IgD-negative memory B cell (primary cell): Measurements from ENCODE around the gene NR1H3. TPM values are rescaled to one million over a fixed set of nuclear protein-coding genes. Genes with fewer than 3 reads are reported as not detected.
"Not testable (repeated sequence)": the region's sequence is repeated elsewhere in the genome, so short reads cannot be mapped to it uniquely, and the experiment has no call there.

Experiments used
- H3K27ac Mint-ChIP-seq, 3 donors: one replicate each; pipeline ENCODE4 v1.8.0; 2020 to 2022; ENCODE audit warnings: mild to moderate bottlenecking in 3 of 3, mixed read lengths in 3 of 3, moderate library complexity in 1 of 3
- H3K27me3 Mint-ChIP-seq: one replicate; pipeline ENCODE4 v1.8.0; 2021; ENCODE audit warnings: mixed read lengths
- H3K36me3 Mint-ChIP-seq: one replicate; pipeline ENCODE4 v1.8.0; 2020; ENCODE audit warnings: mild to moderate bottlenecking, mixed read lengths
- H3K4me1 Mint-ChIP-seq, 3 donors: one replicate each; pipeline ENCODE4 v1.8.0; 2020 to 2022; ENCODE audit warnings: mixed read lengths in 3 of 3, mild to moderate bottlenecking in 1 of 3
- H3K4me3 Mint-ChIP-seq, 4 donors: one replicate each; pipeline ENCODE4 v1.8.0; 2020 to 2022; ENCODE audit warnings: mild to moderate bottlenecking in 4 of 4, mixed read lengths in 4 of 4, moderate library complexity in 3 of 4
- H3K9me3 Mint-ChIP-seq, 3 donors: one replicate each; pipeline ENCODE4 v1.8.0; 2020 to 2021; ENCODE audit warnings: mixed read lengths in 3 of 3, mild to moderate bottlenecking in 1 of 3
- polyA plus RNA-seq: library from polyadenylated mRNA; unstranded; fragments of 300-500 nt; fragmentation: Illumina TruSeq; gene quantifications from one replicate; pipeline ENCODE4 v1.2.3, GENCODE V29; 2021

NR1H3 gene
- polyA plus RNA-seq, 1 donor from 2014 or later, result 9.4 TPM

GRCh38 chr11:47289856-47290255 lies 32.1 kb downstream of the NR1H3 start:
- peaks cover 3% of the 10 kb centered on the region for H3K36me3 Mint-ChIP-seq
- H3K4me3 Mint-ChIP-seq, result no peak overlapping the region

GRCh38 chr11:47295385-47295784 lies 37.6 kb downstream of the NR1H3 start:
- Mint-ChIP-seq H3K27me3 (no peaks in the 10 kb centered on the region), H3K27ac (peak overlapping the region in 1 of 3 donors; percentile 27), H3K36me3 (peaks cover 14% of the 10 kb centered on the region), H3K4me1 (no peaks in the 10 kb centered on the region), H3K4me3 (no peak overlapping the region), H3K9me3 (no peaks in the 10 kb centered on the region)

More at GRCh38 chr11:47289856-47290255, 32.1 kb downstream of the NR1H3 start:
- no peaks in the 10 kb centered on the region for H3K27me3 Mint-ChIP-seq
- no peaks in the 10 kb centered on the region for H3K9me3 Mint-ChIP-seq
- H3K4me1 Mint-ChIP-seq, result no peaks in the 10 kb centered on the region
- no peak overlapping the region for H3K27ac Mint-ChIP-seq

- Mint-ChIP-seq H3K4me1 (no peaks in the 10 kb centered on the region), H3K9me3 (no peaks in the 10 kb centered on the region), H3K36me3 (peaks cover 17% of the 10 kb centered on the region), H3K27ac (no peak overlapping the region), H3K27me3 (no peaks in the 10 kb centered on the region), H3K4me3 (no peak overlapping the region)
Observed at GRCh38 chr11:47296045-47296444, 38.2 kb downstream of the NR1H3 start.

GRCh38 chr11:47299078-47299477 lies 41.3 kb downstream of the NR1H3 start:
- H3K27me3 Mint-ChIP-seq, result no peaks in the 10 kb centered on the region
- H3K36me3 Mint-ChIP-seq, result peaks cover 25% of the 10 kb centered on the region
- peaks cover 0 to 2% (median 0%) of the 10 kb centered on the region in 3 donors for H3K4me1 Mint-ChIP-seq
- no peak overlapping the region for H3K27ac Mint-ChIP-seq
- H3K4me3 Mint-ChIP-seq, result no peak overlapping the region
- peaks cover 4 to 10% (median 8%) of the 10 kb centered on the region in 3 donors for H3K9me3 Mint-ChIP-seq

GRCh38 chr11:47302853-47303252 lies 45.1 kb downstream of the NR1H3 start:
- no peaks in the 10 kb centered on the region for H3K27me3 Mint-ChIP-seq
- no peak overlapping the region for H3K4me3 Mint-ChIP-seq
- peak overlapping the region in 1 of 3 donors; percentile 7 for H3K27ac Mint-ChIP-seq
- H3K4me1 Mint-ChIP-seq, result peaks cover 0 to 2% (median 0%) of the 10 kb centered on the region in 3 donors
- H3K36me3 Mint-ChIP-seq, result peaks cover 27% of the 10 kb centered on the region
- peaks cover 4 to 10% (median 10%) of the 10 kb centered on the region in 3 donors for H3K9me3 Mint-ChIP-seq

GRCh38 chr11:47305734-47306483 lies 48.1 kb downstream of the NR1H3 start:
- Mint-ChIP-seq H3K4me1 (peaks cover 0 to 2% (median 0%) of the 10 kb centered on the region in 3 donors), H3K4me3 (no peak overlapping the region), H3K27ac (no peak overlapping the region), H3K9me3 (peaks cover 4 to 10% (median 10%) of the 10 kb centered on the region in 3 donors), H3K27me3 (no peaks in the 10 kb centered on the region), H3K36me3 (peaks cover 17% of the 10 kb centered on the region)

- Mint-ChIP-seq H3K27ac (peak overlapping the region in 1 of 3 donors; percentile 27), H3K4me1 (peaks cover 0 to 2% (median 0%) of the 10 kb centered on the region in 3 donors), H3K27me3 (no peaks in the 10 kb centered on the region), H3K4me3 (no peak overlapping the region), H3K36me3 (peaks cover 17% of the 10 kb centered on the region), H3K9me3 (peaks cover 4 to 10% (median 10%) of the 10 kb centered on the region in 3 donors)
Observed at GRCh38 chr11:47306484-47306844, 48.7 kb downstream of the NR1H3 start.

- Mint-ChIP-seq H3K4me1 (no peaks in the 10 kb centered on the region), H3K4me3 (no peak overlapping the region), H3K9me3 (peaks cover 0 to 4% (median 0%) of the 10 kb centered on the region in 3 donors), H3K27me3 (no peaks in the 10 kb centered on the region), H3K27ac (no peak overlapping the region), H3K36me3 (peaks cover 8% of the 10 kb centered on the region)
Observed at GRCh38 chr11:47308050-47308823, 50.4 kb downstream of the NR1H3 start.

GRCh38 chr11:47314992-47315391 lies 57.2 kb downstream of the NR1H3 start:
- Mint-ChIP-seq H3K27me3 (no peaks in the 10 kb centered on the region), H3K36me3 (no peaks in the 10 kb centered on the region), H3K27ac (no peak overlapping the region), H3K4me1 (peaks cover 7 to 14% (median 11%) of the 10 kb centered on the region in 3 donors), H3K9me3 (no peaks in the 10 kb centered on the region), H3K4me3 (peak overlapping the region in 1 of 4 donors; percentile 3)

GRCh38 chr11:47316501-47316900 lies 58.7 kb downstream of the NR1H3 start:
- not testable (repeated sequence) for H3K4me3 Mint-ChIP-seq, H3K36me3 Mint-ChIP-seq, H3K27me3 Mint-ChIP-seq, H3K27ac Mint-ChIP-seq, H3K9me3 Mint-ChIP-seq
- H3K4me1 Mint-ChIP-seq, result peaks cover 7 to 14% (median 11%) of the 10 kb centered on the region in 3 donors

- Mint-ChIP-seq H3K9me3 (no peaks in the 10 kb centered on the region), H3K27me3 (no peaks in the 10 kb centered on the region), H3K27ac (peak overlapping the region in 2 of 3 donors; percentile 1 to 36), H3K4me1 (peaks cover 7 to 14% (median 11%) of the 10 kb centered on the region in 3 donors), H3K4me3 (peak overlapping the region in 2 of 4 donors; percentile 9 to 23), H3K36me3 (no peaks in the 10 kb centered on the region)
Observed at GRCh38 chr11:47317064-47317828, 59.5 kb downstream of the NR1H3 start.

GRCh38 chr11:47318166-47318565 lies 60.4 kb downstream of the NR1H3 start:
- no peaks in the 10 kb centered on the region for H3K36me3 Mint-ChIP-seq
- H3K27me3 Mint-ChIP-seq, result no peaks in the 10 kb centered on the region
- H3K4me3 Mint-ChIP-seq, result peak overlapping the region in 2 of 4 donors; percentile 54 to 71
- H3K9me3 Mint-ChIP-seq, result no peaks in the 10 kb centered on the region
- H3K27ac Mint-ChIP-seq, result peak overlapping the region in 1 of 3 donors; percentile 39
- peaks cover 7 to 14% (median 11%) of the 10 kb centered on the region in 3 donors for H3K4me1 Mint-ChIP-seq
